HG02852 (cell line): Measurements from ENCODE around the gene HSPA9.

Experiments used
- ATAC-seq: cut with Tn5 transposase; IDR thresholded peaks from one replicate; pipeline ENCODE4 v1.9.1; 2021; ENCODE audit warnings: mild to moderate bottlenecking, moderate library complexity; ENCODE audit not compliant: unreplicated experiment

HSPA9 gene

DNA sequence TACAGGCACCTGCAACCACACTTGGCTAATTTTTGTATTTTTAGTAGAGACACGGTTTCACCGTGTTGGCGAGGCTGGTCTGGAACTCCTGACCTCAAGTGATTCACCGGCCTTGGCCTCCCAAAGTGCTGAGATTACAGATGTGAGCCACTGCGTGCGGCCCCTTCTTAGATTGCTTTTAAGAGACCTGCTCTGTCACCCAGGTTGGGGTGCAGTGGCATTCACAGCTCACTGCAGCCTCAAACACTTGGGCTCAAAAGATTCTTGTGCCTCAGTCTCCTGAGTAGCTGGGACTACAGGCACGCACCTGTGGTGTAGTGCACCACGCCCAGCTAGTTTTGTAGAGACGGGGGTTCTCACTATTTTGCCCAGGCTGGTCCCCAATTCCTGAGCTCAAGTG, 11.0 kb downstream of the HSPA9 start:
- no peak for ATAC-seq

DNA sequence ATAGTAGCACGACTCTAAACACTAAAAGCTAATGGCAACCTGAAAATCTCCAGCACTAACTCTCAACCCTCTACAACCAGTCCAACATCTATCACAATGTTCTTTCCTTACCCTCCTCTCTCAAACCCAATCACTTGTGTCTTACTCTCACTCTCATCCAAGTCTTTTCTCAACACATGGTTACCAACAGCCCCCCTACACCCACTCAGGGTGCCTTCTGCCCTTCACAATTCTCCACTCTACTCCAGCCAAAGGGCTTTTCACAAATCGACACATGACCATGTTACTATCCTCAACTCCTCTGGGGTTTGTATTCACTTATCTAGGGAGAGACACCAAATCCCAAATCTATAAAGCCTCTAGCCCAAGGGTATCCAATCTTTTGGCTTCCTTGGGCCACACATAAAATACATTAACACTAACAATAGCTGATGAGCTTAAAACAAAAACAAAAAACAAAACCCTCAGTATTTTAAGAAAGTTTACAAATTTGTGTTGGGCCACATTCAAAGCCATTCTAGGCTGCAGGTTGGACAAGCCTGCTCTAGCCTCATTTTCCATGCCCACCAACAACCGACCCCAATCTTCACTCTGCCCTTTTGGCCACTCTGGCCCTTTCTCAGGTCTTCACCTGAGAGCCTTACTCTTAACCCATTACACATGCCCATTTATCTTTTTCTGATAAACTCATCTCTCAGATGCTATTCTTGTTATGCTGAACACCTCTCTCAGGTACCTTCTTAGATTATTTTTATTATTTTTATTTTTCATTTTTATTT, 11.7 kb downstream of the HSPA9 start:
- ATAC-seq = no peak

GRCh38 chr5:138560971-138561370, 14.2 kb downstream of the HSPA9 start:
- no peak for ATAC-seq

GRCh38 chr5:138559937-138560336, 15.3 kb downstream of the HSPA9 start:
- ATAC-seq = no peak

DNA sequence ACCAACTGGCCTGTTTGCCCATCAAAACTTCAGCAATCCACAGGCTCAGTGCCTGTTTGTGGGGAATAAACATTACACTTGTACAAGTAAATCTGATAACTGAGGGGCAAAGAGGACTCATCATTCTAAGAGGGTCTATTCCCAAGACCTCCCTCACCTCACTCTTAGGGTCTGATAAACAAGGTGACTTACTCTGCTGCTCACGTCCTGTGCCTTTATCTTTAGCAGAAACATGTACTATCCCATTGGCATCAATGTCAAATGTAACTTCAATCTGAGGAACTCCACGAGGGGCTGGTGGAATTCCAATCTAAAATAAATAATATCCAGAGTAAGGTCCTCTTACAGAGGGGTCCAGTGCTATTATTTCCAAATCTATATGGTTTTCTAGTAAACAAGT, 17.5 kb downstream of the HSPA9 start:
- ATAC-seq = no peak

DNA sequence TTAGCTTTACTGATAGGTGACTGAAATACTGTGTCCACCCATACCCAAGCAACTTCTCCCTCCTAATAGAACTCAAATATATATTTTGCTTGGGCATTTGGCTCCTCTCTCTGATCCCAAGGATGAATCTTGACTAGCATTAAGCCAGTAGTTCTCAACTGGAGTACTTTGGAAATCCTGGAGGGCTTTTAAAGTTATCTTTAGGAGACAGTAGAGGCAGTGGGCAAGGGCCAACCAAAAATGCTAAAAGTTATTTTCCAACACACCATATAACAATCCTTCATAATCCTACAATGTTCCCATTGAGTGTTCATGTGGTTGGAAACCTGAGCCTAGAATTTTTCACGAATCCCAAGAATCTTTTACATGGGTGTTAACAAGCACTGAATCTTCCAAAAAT, 21.1 kb downstream of the HSPA9 start:
- ATAC-seq = no peak

- ATAC-seq = no peak
Measured at GRCh38 chr5:138553437-138554095, 21.6 kb downstream of the HSPA9 start.

DNA sequence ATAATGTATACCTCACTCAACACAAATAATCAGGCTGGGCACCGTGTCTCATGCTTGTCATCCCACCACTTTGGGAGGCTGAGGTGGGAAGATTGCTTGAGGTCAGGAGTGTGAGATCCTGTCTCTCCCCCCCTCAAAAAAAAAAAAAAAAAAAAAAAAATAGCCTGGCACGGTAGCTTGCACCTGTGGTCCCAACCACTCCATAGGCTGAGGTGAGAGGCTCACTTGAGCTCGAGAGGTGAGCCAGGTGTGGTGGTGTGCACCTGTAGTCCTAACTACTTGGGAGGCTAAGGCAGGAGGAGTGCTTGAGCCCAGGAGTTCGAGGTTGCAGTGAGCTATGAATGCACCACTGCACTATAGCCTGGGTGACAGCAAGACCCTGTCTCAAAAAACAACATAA, 22.5 kb downstream of the HSPA9 start:
- ATAC-seq = no peak

- no peak for ATAC-seq
Measured at GRCh38 chr5:138549414-138549813, 25.8 kb downstream of the HSPA9 start.

- ATAC-seq = no peak
Measured at GRCh38 chr5:138545919-138546562, 29.2 kb downstream of the HSPA9 start.

DNA sequence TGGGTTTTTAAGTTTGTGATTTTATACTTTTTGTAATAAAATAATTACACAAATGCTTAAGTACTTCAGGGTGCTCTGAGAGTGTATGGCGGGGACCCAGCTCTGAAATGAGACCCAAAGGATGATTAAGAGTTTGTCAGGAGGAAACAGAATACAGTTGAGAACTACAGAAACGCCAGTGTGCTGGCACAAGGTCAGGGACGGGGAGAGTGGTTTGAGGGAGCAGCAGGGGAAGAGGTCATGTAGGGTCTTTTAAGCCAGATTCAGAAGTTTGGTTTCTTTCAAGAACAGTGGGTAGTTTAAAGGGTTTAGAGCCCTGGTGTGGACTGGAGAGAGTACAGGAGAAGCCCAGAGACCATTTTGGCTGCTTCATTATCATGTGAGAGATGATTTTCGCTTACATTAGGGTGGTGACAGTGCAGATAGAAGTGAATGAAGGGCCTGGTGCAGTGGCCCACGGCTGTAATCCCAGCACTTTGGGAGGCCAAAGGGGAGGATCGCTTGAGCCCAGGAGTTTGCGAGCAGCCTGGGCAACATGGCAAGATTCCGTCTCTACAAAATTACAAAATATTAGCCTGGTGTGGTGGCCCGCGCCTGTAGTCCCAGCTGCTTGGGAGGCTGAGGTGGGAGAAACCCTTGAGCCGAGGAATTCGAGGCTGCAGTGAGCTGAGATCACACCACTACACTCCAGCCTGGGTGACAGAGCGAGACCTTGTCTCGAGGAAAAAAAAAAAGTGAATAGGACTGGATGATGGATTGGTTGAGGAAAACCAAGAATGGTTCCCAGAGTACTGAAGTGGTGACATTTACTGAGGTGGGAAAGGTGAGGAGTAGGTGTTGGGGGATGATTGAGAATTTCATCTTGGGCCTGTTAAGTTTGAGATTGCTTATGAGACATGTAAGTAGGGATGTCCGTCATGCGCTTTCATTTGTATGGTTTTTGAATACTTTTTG, 30.7 kb downstream of the HSPA9 start:
- ATAC-seq = no peak

DNA sequence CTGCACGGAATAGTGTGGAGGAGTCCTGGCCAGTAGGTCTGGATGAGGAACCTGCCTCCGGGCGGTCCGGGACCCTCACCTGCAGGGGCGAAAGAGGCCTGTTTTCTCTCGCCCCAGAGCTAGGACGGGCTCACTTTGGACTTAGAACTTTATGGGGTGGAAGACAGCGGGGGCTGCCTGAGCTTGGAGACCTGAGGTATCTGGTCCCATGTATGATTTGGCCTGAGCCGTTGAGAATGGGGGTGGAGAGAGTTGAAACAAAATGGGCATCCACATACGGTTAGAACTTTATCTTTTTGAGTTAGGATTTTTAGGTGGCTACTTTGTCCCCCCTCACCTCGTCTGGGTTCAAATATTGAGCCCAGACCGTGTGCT, 31.5 kb downstream of the HSPA9 start:
- ATAC-seq = peak; percentile 41

DNA sequence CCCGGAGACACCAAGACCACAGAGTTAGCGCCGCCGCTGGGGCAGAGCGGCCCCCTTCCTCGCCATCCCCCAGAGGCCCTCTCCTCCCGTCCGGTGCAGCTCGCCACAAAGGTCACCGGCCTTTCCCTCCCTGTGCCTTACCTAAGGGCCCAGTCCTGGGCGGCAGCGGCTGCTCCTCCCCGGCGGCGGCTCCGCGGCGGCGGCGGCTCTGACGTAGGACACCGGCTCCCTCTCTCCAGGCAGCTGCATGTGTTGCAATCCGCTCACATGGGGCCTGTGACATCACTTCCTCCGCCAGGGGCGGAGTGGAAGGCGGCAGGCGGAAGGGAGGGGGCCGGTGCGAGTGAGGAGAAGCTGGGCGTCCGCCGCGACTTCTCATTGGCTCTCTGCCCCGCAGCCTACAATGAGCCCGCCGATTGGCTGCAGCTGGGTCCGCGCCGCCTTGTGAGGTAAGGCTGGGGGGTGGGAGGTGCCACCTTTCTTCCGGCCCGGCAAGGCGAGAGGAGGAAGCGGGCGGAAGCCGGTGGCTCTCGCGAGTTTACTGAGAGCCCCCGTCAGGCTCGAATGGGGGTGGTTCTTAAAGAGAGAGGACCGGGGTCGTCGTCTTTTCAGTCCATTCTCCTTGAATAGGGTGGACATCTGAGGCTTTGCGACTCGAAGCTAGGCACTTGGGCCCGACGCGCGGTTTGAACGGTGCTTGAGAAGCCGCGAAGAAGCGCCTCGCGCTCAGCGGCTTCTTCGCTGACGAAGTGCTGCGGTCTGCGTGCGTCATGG, 32.1 kb downstream of the HSPA9 start, which contains the start of gene ETF1:
ETF1 (minus strand) TSS at position 281 of the 774 bp plus-strand sequence. CDS start 318 bp downstream, outside the sequence.
- peak; percentile 91 for ATAC-seq

DNA sequence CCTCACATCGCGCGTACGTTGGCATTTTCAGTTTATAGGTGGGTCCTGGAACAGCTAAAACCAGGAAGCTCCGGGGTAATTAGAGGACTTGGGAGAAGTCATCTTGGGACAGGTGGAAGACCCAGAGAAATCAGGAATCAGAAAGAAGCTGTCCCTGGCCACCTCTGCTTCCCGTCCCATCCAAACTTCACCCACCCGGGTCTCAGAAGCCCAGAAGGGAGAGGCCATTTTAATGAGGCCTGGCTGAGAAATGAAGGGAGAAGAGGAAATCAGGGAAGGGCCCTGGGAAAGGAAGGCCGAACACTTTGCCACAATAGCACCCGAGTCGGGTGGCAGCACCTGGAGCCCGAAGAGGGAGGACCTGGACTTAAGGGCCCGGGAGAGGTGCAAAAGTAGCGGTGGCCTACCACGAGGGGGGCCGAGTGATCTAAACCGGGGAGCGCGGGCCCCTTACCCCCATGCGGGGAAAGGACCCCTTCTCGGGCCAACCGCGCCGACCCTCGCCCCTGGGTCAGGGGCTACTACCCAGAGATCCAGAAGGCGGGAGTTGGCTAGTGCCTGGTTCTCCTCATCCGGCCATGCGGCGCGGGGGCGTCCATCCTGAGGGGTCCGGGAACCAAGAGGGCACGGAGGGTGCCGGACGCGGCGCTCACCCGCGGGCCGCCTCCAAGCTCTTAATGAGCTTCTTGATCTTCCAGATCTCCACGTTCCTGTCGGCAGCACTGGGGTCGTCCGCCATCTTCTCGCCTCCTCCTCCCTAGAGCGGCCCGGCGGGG, 32.8 kb downstream of the HSPA9 start:
- ATAC-seq = peak; percentile 3

DNA sequence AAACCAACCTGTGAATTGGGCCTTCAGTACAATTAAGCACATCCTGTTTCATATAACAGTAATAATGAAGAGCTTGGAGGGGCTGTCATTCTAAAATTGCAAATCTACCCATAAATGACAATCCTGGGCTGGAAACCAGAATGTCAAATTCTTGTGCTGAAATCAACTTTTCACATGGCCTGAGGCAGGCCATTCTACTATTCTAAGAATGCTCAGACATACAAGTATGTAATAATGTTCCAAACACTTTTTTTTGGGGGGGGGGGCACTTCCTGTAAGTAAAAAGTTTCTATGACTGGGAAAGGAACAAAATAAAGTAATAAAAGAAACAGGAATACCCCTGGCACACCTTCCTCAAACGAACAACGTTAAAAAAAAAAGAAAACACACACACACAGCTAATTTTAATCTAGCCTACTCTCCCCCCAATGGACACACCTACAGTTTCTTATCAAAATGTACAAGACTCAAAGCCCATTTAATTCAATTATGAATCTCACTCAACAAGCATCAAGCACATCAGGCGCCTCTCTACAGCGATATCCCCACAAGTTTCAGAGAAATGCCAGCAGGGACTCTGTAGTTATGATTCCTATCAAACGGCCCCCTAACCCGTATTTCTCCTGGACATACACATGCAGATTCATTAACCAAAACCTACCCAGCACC, 33.6 kb downstream of the HSPA9 start:
- ATAC-seq = no peak

- ATAC-seq = no peak
Measured at GRCh38 chr5:138539791-138540190, 35.4 kb downstream of the HSPA9 start.

- no peak for ATAC-seq
Measured at GRCh38 chr5:138538943-138539627, 36.1 kb downstream of the HSPA9 start.

DNA sequence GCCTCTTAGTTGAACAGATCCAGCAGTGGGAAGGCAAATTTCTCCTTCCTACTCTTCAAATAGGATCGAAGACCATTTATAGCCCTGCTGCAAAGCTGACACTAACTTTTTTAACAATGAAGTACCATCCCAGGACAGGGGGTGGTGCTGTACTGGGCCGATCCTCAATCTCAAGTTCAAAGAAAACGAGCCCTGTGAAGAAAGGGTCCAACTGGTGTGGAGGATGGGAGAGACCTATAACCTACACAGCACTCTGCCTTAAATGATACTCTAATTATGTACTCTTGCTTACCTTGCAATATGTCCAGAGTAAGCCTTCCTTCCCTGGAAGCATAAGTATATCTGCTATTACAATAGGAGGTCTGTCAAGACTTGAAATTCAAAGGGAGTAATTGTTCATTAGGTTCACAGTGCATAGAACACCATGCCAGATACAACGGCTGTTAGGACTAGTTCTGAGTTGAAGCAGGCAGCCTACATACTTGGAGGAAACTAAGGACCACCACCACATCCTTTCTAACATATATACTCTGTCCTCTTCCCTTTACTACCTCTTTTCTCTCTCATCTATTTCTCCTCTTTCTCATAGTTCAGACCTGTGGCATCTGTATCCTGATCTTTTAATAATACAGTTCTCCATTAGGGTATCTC, 38.4 kb downstream of the HSPA9 start:
- no peak for ATAC-seq
